Stimulated activated CD4-positive, alpha-beta T cell treated with anti-CD3 and anti-CD28 coated beads, Interleukin-1b, Interleukin-23, amount 100 ng/mL, for 24 hours (primary cell): ENCODE data around the gene FOLR3.
"Not testable (repeated sequence)": the region's sequence is repeated elsewhere in the genome, so short reads cannot be mapped to it uniquely, and the experiment has no call there.

ENCODE experiments used
- DNase-seq, 4 experiments: peaks; one replicate each; pipeline ENCODE4 v3.0.0-alpha.2; 2020; ENCODE audit warnings: low read depth in 4 of 4, low spot score in 1 of 4

The FOLR3 gene

DNA sequence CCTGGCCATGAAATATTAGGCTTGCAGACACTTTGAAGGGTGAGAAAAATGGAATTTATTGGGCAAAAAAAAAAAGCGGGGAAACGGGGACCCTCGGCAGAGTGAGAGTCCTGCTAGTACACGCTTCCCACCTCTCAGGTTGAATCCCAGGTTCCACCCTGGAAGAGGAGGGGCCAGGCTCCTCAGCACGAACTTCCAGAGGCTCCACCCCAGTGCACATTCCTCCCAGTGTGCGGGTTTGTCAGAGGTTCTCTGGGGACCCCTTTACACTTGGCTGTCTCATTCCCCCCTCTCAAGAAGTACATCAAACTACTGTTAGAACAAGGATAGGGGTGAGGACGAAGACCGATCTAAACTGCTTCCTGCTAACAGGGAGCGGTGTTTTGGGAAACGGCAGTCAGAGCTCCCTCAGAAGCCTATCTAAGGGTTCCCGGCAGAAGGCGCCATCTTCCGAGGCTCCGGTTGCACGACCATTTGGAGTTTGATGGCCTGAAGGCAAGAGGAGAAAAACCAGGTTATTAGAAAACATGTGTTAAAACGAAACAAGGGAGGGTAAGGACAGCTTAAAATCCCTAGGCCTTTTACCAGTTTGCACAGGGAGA is 27.5 kb downstream of the FOLR3 start:
- no peak for DNase-seq

DNA sequence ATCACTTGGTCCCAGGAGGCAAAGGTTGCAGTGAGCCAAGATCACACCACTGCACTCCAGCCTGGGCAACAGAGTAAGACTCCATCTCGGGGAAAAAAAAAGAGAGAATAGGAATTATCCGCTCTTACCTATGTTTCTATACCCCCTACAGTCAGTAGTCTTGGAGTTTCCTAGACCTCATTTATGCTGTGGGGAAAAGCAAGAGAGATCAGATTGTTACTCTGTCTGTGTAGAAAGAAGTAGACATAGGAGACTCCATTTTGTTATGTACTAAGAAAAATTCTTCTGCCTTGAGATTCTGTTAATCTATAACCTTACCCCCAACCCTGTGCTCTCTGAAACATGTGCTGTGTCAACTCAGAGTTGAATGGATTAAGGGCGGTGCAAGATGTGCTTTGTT is 28.7 kb downstream of the FOLR3 start:
- DNase-seq: not testable (repeated sequence)

DNA sequence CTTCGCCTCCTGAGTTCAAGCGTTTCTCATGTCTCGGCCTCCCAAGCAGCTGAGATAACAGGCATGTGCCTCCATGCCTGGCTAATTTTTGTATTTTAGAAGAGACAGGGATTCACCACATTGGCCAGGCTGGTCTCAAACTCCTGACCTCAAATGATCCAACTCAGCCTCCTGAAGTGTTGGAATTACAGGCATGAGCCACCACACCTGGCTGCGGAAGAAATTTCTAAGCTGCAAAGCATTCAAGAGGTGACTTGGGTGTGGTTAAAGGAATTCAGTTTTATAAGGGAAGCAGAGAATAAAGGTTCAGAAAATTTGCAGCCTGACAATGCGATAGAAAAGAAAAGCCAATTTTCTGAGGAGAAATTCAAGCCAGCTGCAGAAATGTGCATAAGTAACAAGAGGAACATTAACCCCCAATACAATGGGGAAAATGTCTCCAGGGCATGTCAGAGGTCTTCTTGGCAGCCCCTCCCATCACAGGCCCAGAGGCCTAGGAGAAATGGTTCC is 33.6 kb downstream of the FOLR3 start:
- not testable (repeated sequence) for DNase-seq

DNA sequence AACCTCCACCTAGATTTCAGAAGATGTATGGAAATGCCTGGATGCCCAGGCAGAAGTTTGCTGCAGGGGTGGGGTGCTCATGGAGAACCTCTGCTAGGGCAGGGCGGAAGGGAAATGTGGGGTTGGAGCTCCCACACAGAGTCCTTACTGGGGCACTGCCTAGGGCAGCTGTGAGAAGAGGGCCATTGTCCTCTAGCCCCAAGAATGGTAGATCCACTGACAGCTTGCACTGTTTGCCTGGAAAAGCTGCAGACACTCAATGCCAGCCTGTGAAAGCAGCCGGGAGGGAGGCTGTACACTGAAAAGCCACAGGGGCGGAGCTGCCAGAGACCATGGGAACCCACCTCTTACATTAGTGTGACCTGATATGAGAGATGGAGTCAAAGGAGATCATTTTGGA is 34.2 kb downstream of the FOLR3 start:
- DNase-seq: not testable (repeated sequence)

DNA sequence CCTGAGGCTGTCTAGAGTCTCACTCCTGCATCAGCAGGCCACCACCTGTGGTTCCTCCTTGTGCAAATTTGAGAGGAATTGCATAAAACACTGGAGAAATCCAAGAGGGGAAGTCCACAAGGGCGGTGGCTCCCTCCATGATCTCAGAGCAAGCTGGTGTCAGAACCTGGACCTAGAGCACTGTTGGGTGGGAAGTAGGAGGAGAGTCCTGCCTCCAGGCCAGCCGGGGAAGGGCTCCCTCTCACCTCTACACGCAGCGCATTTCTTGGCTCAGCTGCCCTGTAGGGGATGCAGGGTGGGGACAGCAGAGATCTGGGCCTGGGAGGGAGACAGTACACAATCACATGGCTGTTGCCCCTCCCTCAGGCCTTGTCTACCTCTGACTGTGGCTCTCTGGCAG is 36.5 kb downstream of the FOLR3 start:
- DNase-seq: not testable (repeated sequence)

DNA sequence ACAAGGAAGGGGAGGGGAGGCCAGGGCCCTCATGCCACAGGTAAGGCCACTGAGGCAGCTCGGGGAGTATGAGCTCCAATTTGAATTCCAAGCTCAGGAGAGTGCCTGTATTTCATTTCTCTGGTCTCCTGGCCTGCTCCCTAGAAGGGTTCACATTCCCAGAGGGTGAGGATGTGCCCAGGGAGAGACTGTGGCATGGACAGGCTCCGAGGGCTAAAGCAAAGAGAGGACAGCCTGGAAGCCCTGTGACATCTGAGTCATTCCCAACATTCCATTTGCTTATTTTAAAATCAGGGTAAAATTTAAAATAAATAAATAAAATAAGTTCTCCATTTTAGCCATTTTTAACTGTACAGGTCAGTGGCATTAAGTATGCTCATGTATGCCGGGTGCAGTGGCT is 37.8 kb downstream of the FOLR3 start:
- DNase-seq: no peak

DNA sequence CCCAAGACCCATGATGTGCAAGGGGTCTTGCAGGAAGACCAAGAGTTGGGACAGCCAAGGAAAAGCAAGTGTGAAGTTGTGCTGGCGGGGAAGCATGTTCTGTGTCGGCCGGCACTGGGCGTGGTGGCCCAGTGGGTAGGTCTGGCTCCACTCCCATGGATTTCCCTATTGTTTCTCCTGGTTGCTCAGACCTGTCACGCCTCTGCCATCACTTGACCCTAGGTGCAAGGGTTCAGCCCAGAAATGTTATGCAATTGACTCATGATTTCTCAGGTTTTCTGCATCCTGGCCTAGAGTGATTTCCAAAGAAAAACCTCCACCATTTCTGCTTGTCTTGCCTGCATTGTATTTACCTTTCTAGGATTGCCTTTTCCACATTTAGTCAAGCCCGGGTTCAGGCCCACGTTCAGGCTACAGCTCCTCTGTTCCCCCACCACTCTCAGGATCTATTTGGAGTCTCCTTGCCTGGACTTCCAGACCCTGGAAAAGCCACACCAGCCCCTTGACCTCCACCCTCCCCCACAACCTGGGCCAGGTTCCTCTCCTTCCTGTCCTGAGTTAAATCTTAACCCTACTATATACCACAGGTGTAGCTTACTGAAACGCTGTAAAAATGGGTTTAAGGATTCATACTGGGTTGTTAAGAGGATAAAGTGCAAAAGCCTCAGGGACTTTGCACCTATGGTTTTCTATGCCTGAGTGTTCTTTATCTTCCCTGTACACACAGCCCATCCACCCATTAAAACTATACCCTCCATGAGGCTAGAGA is 39.0 kb downstream of the FOLR3 start:
- no peak for DNase-seq

DNA sequence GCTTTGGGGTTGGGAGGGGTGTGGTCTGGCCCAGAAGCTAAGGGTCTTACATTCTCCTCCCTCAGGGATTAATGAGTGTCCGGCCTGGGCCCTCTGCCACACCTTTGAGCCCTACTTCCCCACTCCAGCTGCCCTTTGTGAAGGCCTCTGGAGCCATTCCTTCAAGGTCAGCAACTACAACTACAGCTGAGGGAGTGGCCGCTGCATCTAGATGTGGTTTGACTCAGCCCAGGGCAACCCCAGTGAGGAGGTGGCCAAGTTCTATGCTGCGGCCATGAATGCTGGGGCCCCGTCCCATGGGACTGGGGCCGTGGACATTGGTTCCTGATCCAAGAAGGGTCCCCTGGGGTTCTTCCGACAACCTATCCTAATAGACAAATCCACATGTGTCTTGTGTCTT is 42.1 kb downstream of the FOLR3 start:
- no peak for DNase-seq

DNA sequence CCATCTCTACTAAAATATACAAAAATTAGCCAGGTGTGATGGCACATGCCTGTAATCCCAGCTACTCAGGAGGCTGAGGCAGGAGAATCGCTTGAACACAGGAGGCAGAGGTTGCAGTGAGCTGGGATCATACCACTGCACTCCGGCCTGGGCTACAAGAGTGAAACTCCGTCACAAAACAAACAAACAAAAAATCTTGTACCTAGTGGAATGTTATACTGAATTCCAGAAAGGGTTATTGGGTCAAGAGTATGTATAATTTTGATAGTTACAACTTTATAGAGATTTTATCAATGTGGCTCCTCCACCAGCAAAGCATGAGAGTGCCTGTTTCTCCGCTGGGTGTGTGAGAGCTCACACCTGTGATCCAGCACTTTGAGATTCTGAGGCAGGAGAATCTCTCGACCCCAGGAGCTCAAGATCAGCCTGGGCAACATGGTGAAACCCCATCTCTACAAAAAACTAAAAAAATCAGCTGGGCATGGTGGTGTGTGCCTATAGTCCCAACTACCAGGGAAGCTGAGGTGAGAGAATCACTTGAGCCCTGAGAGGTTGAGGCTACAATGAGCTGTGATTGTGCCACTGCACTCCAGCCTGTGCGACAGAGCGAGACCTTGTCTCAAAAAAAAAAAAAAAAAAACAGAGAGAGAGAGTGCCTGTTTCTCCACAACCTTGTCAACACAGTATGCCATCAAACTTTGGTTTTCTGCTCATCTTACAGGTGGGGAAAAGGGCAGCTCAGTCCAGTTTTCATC is 43.7 kb downstream of the FOLR3 start:
- DNase-seq: no peak

DNA sequence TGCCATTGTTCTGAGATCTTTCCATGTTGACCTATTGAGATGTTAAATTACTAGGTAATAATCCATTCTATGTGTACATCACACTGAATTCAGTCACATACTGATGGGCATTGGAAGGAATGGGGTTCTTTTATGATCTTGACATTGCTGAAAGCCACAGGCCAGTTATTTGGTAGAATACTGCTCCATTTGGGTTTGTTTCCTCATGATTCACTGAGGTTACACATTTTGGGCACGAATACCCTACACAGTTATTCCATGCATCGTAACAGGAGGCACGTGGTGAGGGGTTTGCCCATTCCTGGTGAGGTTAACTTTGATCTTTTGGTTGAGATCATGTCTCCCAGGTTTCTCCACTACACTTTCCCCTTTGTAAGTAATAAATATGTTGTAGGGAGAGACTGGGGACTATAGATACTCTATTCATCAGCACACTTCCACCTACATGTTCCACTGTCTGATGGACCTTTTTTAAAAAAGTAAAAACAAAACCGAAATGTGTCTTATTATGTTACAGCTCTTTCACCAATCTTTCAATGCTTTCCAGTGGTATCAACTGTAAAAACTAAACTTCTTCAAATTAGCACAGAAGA is 44.4 kb downstream of the FOLR3 start:
- no peak for DNase-seq

DNA sequence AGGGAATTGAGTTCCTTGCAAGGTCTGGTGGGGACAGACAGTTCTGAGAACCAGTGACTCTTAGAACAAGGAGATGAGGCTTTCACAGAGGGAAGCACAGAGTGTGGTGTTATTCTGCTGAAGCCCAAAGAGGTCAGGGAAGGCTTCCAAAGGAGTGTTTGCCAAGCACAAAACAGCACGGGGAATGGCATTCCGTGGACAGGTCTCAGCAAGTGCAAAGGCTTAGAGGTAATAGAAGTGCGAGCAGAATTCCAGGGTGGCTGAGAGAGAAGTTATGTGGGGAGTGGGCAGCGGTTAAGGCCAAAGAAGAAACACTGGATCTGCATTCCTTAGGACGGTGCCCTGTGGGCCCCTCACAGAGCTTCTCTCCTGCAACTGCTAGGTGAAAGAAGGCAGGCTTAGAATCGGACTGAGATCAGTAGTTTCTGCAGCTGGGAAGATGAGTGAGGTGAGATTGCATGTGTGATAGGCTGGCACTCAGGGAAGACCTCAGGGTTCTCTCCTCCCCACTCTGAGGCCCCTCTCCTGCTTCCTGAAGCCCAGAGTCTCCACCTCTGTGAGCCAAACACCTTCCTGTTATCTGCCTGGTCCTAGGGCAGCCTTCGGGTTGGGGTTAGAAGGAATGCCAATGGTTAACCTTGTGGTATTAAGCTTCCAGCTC is 45.5 kb downstream of the FOLR3 start:
- not testable (repeated sequence) for DNase-seq

DNA sequence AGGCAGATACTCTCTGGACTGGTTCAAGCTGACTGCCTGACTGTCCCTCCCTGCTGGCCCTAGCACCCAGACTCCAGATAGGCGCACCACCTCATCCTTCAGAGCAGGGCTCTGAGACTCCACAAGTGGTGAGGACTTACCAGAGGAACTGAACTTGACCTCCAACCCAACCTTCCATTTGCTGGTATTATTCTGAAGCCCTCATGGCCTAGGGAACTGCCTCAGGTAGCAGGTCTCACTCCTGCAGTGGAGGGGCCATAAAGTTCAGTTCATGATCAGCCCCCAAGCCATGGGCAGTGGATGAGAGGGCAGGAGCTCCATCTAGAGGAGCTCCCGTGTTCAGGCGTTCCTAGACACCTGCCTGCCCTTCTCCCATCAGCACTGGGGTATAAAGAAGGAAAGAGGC is 46.0 kb downstream of the FOLR3 start:
- not testable (repeated sequence) for DNase-seq

DNA sequence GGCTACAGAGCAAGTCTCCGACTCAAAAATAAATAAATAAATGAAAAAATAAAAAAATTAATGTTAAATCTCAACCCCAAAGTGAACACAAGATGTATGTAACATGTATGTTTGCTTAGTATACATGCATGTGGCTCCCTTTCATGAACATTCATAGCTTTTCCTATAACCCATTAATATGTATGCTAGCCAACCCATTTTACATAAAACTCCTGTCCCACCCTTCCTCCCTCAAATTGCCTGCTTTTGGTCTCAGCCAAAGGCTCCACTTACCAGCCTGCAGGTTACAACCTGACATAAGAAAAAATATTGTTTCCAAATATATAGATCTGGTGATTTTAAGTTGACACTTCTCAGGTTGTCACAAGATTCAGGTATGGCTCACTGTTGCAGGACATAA is 52.7 kb downstream of the FOLR3 start:
- DNase-seq: no peak
